OCI-LY1 (cell line): ENCODE results near the gene NBL1.

Experiments used
- H2AFZ ChIP-seq: fragments of 200-600 bp; sonication (generic), shearing (Covaris generic); 2 replicates; pipeline ENCODE4 v1.6.0; 2014; ENCODE audit warnings: antibody characterized with exemption, mild to moderate bottlenecking, low read length
- H3F3A ChIP-seq: fragments of 200-600 bp; sonication (generic), shearing (Covaris generic); 2 replicates; pipeline ENCODE4 v1.6.0; 2014; ENCODE audit warnings: mild to moderate bottlenecking, antibody characterized with exemption, low read length, moderate library complexity; ENCODE audit not compliant: insufficient read depth
- H3K27ac ChIP-seq: fragments of 200-600 bp; sonication (generic); 2 replicates; pipeline ENCODE4 v1.5.1; 2014; ENCODE audit warnings: low read length, mixed run types, mild to moderate bottlenecking, low read depth; ENCODE audit not compliant: poor library complexity, severe bottlenecking
- H3K27me3 ChIP-seq: fragments of 200-600 bp; sonication (generic); 2 replicates; pipeline ENCODE4 v1.6.0; 2014; ENCODE audit warnings: antibody characterized with exemption, mild to moderate bottlenecking, low read length, moderate library complexity; ENCODE audit not compliant: insufficient read depth
- H3K36me3 ChIP-seq: fragments of 200-600 bp; sonication (generic); 2 replicates; pipeline ENCODE4 v1.6.1; 2014; ENCODE audit warnings: mild to moderate bottlenecking, antibody characterized with exemption, low read length, moderate library complexity, mixed read lengths; ENCODE audit not compliant: insufficient read depth
- H3K4me1 ChIP-seq: fragments of 200-600 bp; sonication (generic); 2 replicates; pipeline ENCODE4 v1.5.1; 2014; ENCODE audit warnings: mild to moderate bottlenecking, low read length, moderate library complexity; ENCODE audit not compliant: insufficient read depth, severe bottlenecking
- H3K4me2 ChIP-seq: fragments of 200-600 bp; sonication (generic), shearing (Covaris generic); 2 replicates; pipeline ENCODE4 v1.6.1; 2014; ENCODE audit warnings: low read length
- H3K4me3 ChIP-seq: fragments of 200-600 bp; sonication (generic); 2 replicates; pipeline ENCODE4 v1.5.1; 2014; ENCODE audit warnings: low read length, low read depth, mild to moderate bottlenecking, mixed read lengths; ENCODE audit not compliant: poor library complexity, severe bottlenecking
- H3K79me2 ChIP-seq: fragments of 200-600 bp; shearing (Covaris generic); 2 replicates; pipeline ENCODE4 v1.6.1; 2016; ENCODE audit warnings: mixed run types, low read length, mixed read lengths; ENCODE audit not compliant: insufficient read depth
- H3K9ac ChIP-seq: fragments of 200-600 bp; sonication (generic), shearing (Covaris generic); 2 replicates; pipeline ENCODE4 v1.6.1; 2014; ENCODE audit warnings: mild to moderate bottlenecking, low read length, mixed read lengths
- H3K9me2 ChIP-seq: fragments of 200-600 bp; sonication (generic), shearing (Covaris generic); 2 replicates; pipeline ENCODE4 v1.6.1; 2014; ENCODE audit warnings: low read depth, mild to moderate bottlenecking, low read length, mixed read lengths
- H3K9me3 ChIP-seq: fragments of 200-600 bp; shearing (Covaris generic); 2 replicates; pipeline ENCODE4 v1.6.1; 2014; ENCODE audit warnings: low read length, mixed read lengths
- H4K20me1 ChIP-seq: fragments of 200-600 bp; sonication (generic), shearing (Covaris generic); 2 replicates; pipeline ENCODE4 v1.6.0; 2016; ENCODE audit warnings: mild to moderate bottlenecking, low read length; ENCODE audit not compliant: insufficient read depth
- CTCF ChIP-seq: fragments of 200-600 bp; sonication (generic), shearing (Covaris generic); IDR thresholded peaks from 2 replicates; pipeline ENCODE4 v1.5.1; 2017; ENCODE audit warnings: mild to moderate bottlenecking, antibody characterized with exemption, low read length, moderate library complexity, mixed read lengths
- EZH2 ChIP-seq: fragments of 200-600 bp; sonication (generic), shearing (Covaris generic); IDR thresholded peaks from 2 replicates; pipeline ENCODE4 v1.8.0; 2017; ENCODE audit warnings: borderline replicate concordance, mixed run types, mild to moderate bottlenecking, antibody characterized with exemption, low read length, moderate library complexity, mixed read lengths

The NBL1 gene

GRCh38 chr1:19643602-19644394 lies at the start of gene NBL1:
Gene NBL1, plus strand, starts transcription at chr1:19644311. Its CDS starts 10,720 bp downstream, at chr1:19655031.
- Histone ChIP-seq H3K79me2 (no peaks in the 10 kb centered on the region), H3K4me1 (peaks cover 37% of the 10 kb centered on the region), H3K9me2 (no peaks in the 10 kb centered on the region), H3K9me3 (no peaks in the 10 kb centered on the region), H2AFZ (no peak within 1 kb of the TSS), H3K4me2 (peak within 1 kb of the TSS; percentile 71), H3K36me3 (no peaks in the 10 kb centered on the region), H3K27me3 (no peaks in the 10 kb centered on the region; the same call in 1 of the 2 replicates), H3K4me3 (peak within 1 kb of the TSS; percentile 63), H4K20me1 (no peaks in the 10 kb centered on the region), H3F3A (no peaks in the 10 kb centered on the region), H3K9ac (peak within 1 kb of the TSS; percentile 59), H3K27ac (no peak within 1 kb of the TSS)
- no peak for TF ChIP-seq EZH2
- no peak for TF ChIP-seq CTCF

- Histone ChIP-seq H3K9me3 (no peaks in the 10 kb centered on the region), H3K36me3 (peaks cover 25% of the 10 kb centered on the region; the same call in 1 of the 2 replicates), H4K20me1 (no peaks in the 10 kb centered on the region), H3K4me1 (peaks cover 37% of the 10 kb centered on the region), H3K4me3 (peak overlapping the region; percentile 70), H3K79me2 (peaks cover 40% of the 10 kb centered on the region), H3K27ac (peak overlapping the region; percentile 82), H3K4me2 (peak overlapping the region; percentile 98), H3K9me2 (no peaks in the 10 kb centered on the region), H3F3A (no peaks in the 10 kb centered on the region), H3K9ac (peak overlapping the region; percentile 91), H3K27me3 (no peaks in the 10 kb centered on the region), H2AFZ (peak overlapping the region; percentile 98)
- no peak for TF ChIP-seq CTCF
- no peak for TF ChIP-seq EZH2
Observed at GRCh38 chr1:19596065-19596713, 47.9 kb upstream of the NBL1 start.

- Histone ChIP-seq H3K36me3 (peaks cover 32% of the 10 kb centered on the region; the same call in 1 of the 2 replicates), H3K79me2 (peaks cover 47% of the 10 kb centered on the region)
- TF ChIP-seq CTCF = no peak
- TF ChIP-seq EZH2 = no peak
Observed at GRCh38 chr1:19596714-19597495, 47.2 kb upstream of the NBL1 start.

More at GRCh38 chr1:19596714-19597495, 47.2 kb upstream of the NBL1 start:
- Histone ChIP-seq H3F3A (no peaks in the 10 kb centered on the region), H3K27ac (peak overlapping the region; percentile 82), H3K9me2 (no peaks in the 10 kb centered on the region), H3K9me3 (no peaks in the 10 kb centered on the region), H3K9ac (peak overlapping the region; percentile 91), H3K4me2 (peak overlapping the region; percentile 98), H2AFZ (peak overlapping the region; percentile 98; the same call in 1 of the 2 replicates), H3K4me3 (peak overlapping the region; percentile 70), H3K27me3 (no peaks in the 10 kb centered on the region), H4K20me1 (no peaks in the 10 kb centered on the region), H3K4me1 (peaks cover 37% of the 10 kb centered on the region)
